Lower lobe of right lung (tissue), 2 donors: ENCODE measurements around the gene STXBP5L. TPM values are rescaled to one million over a fixed set of nuclear protein-coding genes. Genes with fewer than 3 reads are reported as not detected.
"Not testable (repeated sequence)": the region's sequence is repeated elsewhere in the genome, so short reads cannot be mapped to it uniquely, and the experiment has no call there.

ENCODE experiments used
- ATAC-seq, 2 donors: fragments of 200-7000 bp; cut with Tn5 transposase; one replicate each; pipeline ENCODE4 v1.9.1; 2020 to 2022; ENCODE audit warnings: mild to moderate bottlenecking in 2 of 2, moderate library complexity in 2 of 2
- DNase-seq: peaks from one replicate; pipeline ENCODE4 v3.0.0-alpha.2; 2020
- H3K27ac ChIP-seq: fragments of 200-600 bp; one replicate; pipeline ENCODE4 v1.8.0; 2022
- H3K27me3 ChIP-seq: fragments of 200-600 bp; one replicate; pipeline ENCODE4 v1.8.0; 2022; ENCODE audit warnings: low read depth
- H3K36me3 ChIP-seq: fragments of 200-600 bp; one replicate; pipeline ENCODE4 v1.8.0; 2022; ENCODE audit warnings: mild to moderate bottlenecking
- H3K4me1 ChIP-seq: fragments of 200-600 bp; one replicate; pipeline ENCODE4 v1.8.0; 2022
- H3K4me3 ChIP-seq: fragments of 200-600 bp; one replicate; pipeline ENCODE4 v1.8.0; 2022; ENCODE audit warnings: mild to moderate bottlenecking
- H3K9me3 ChIP-seq: fragments of 200-600 bp; one replicate; pipeline ENCODE4 v1.8.0; 2022
- intact Hi-C: fragments of 100-400 bp; cut with DNase I; formaldehyde crosslinking; loops from one replicate; pipeline ENCODE4 v1.11.0; 2022
- total RNA-seq: library from RNA; stranded (reverse); fragmentation: NEBNext Ultra II Directional; extraction: Animal tissue kit (Norgen Biotek cat#: 25700); gene quantifications from one replicate; pipeline ENCODE4 v1.2.1, GENCODE V29; 2021
- TF ChIP-seq, protein P1 (sequence below): fragments of 200-600 bp; IDR thresholded peaks from one replicate; pipeline ENCODE4 v1.8.0; 2022; ENCODE audit warnings: antibody characterized with exemption, mild to moderate bottlenecking
- donor health status: DM: no; HTN: yes; CAD: no; lungs with severe emphysema.

The STXBP5L gene
- total RNA-seq, 1 donor from 2014 or later: not detected

DNA sequence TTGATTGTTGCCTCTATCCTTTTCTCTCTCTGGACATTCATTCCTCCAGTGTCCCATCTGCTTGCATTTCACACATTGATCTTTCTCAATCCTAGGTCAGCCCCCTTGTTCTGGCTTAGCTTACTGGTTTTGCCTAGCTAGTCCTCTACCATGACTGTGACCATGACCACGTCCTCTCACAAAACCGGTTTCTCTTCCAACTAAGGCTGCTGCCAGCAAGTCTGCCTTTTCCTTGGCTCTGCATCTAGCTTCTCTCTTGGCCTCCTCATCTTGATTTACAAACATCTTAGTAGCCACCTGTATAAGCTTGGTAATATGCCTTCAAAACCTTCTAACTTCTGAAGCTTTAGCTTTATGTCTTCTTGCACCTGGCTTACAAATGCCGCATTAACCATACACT is 167.2 kb downstream of the STXBP5L start:
- no peak overlapping the region for H3K4me3 ChIP-seq
- intact Hi-C loops: no loop called here
- TF ChIP-seq, protein P1, sequence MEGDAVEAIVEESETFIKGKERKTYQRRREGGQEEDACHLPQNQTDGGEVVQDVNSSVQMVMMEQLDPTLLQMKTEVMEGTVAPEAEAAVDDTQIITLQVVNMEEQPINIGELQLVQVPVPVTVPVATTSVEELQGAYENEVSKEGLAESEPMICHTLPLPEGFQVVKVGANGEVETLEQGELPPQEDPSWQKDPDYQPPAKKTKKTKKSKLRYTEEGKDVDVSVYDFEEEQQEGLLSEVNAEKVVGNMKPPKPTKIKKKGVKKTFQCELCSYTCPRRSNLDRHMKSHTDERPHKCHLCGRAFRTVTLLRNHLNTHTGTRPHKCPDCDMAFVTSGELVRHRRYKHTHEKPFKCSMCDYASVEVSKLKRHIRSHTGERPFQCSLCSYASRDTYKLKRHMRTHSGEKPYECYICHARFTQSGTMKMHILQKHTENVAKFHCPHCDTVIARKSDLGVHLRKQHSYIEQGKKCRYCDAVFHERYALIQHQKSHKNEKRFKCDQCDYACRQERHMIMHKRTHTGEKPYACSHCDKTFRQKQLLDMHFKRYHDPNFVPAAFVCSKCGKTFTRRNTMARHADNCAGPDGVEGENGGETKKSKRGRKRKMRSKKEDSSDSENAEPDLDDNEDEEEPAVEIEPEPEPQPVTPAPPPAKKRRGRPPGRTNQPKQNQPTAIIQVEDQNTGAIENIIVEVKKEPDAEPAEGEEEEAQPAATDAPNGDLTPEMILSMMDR: no peak
- H3K4me1 ChIP-seq: no peaks in the 10 kb centered on the region
- H3K27ac ChIP-seq: no peak overlapping the region
- H3K9me3 ChIP-seq: no peaks in the 10 kb centered on the region
- ATAC-seq (no peak), DNase-seq (no peak)
- H3K27me3 ChIP-seq: no peaks in the 10 kb centered on the region
- no peaks in the 10 kb centered on the region for H3K36me3 ChIP-seq

- DNase-seq, intact Hi-C loops: not testable (repeated sequence)
Observed at GRCh38 chr3:121078378-121079101, 170.5 kb downstream of the STXBP5L start.

DNA sequence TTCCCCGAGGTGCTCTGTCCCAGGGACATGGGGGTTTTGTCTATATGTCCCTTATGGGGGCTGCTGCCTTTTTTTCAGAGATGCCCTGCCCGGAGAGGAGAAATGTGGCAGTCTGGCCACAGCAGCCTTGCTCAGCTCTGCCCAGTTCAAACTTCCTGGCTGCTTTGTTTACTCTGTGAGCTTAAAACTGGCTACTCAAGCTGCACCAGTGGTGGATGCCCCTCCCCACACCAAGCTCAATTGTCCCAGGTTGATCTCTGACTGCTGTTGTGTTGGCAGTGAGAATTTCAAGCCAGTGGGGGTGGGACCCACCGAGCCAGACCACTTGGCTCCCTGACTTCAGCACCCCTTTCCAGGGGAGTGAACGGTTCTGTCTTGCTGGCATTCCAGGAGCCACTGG is 188.9 kb downstream of the STXBP5L start:
- H3K36me3 ChIP-seq: no peaks in the 10 kb centered on the region
- H3K4me3 ChIP-seq: no peak overlapping the region
- no peaks in the 10 kb centered on the region for H3K4me1 ChIP-seq
- DNase-seq (no peak), ATAC-seq (no peak)
- TF ChIP-seq, protein P1: no peak
- intact Hi-C loops: no loop called here
- no peaks in the 10 kb centered on the region for H3K9me3 ChIP-seq
- H3K27me3 ChIP-seq: no peaks in the 10 kb centered on the region
- no peak overlapping the region for H3K27ac ChIP-seq

More at GRCh38 chr3:121078378-121079101, 170.5 kb downstream of the STXBP5L start:
- not testable (repeated sequence) for H3K9me3 ChIP-seq, H3K4me1 ChIP-seq, ATAC-seq, H3K27me3 ChIP-seq, H3K36me3 ChIP-seq, H3K27ac ChIP-seq, H3K4me3 ChIP-seq

DNA sequence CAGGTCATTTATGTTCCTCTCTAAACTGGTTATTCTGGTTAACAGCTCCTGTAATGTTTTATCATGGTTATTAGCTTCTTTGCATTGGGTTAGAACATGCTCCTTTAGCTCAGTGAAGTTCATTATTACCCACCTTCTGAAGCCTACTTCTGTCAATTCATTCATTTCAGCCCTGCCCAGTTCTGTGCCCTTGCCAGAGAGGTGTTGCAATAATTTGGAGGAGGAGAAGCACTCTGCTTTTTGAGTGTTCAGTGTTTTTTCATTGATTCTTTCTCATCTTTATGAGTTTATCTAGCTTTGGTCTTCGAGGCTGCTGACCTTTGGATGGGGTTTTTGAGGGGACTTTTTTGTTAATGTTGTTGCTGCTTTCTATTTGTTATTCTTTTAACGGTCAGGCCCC is 203.1 kb downstream of the STXBP5L start:
- intact Hi-C loops, H3K9me3 ChIP-seq, H3K27ac ChIP-seq, ATAC-seq, H3K4me1 ChIP-seq, H3K36me3 ChIP-seq, DNase-seq, H3K4me3 ChIP-seq, H3K27me3 ChIP-seq: not testable (repeated sequence)

GRCh38 chr3:121111914-121112612 is 204.1 kb downstream of the STXBP5L start:
- Histone ChIP-seq H3K27me3 (no peaks in the 10 kb centered on the region), H3K27ac (no peak overlapping the region), H3K4me3 (no peak overlapping the region), H3K4me1 (no peaks in the 10 kb centered on the region), H3K36me3 (no peaks in the 10 kb centered on the region), H3K9me3 (no peaks in the 10 kb centered on the region)
- intact Hi-C loops: no loop called here
- TF ChIP-seq, protein P1: no peak
- DNase-seq (no peak), ATAC-seq (no peak)

DNA sequence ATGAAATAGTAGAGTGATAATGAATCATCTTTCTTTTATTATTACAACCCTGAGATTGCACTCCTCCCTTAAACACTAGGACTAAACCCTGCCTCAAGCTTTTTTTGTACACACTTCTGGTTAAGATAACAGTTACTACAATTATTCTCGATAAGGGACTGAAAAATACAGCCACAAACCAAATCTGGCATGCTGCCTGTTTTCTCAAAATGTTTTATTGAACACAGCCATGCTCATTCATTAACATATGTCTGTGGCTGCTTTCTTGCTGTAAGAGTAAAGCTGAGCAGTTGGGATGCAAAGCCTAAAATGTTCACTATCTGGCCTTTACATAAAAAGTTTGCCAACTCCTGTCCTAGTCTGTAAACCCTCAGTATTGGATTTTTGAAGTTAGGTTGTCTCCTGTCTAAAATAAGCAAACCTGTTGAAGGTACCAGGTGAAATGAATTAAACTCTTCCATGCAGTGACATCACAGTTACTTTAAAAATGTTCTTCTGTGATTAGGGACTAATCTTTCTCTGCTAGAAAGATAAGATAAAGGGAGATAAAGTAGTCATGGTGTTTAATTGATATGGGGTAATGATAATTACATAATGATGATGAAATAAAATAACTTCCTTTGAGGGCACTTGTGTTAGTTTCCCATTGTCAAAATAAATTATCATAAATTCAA is 218.2 kb downstream of the STXBP5L start:
- ATAC-seq: no peak
- Histone ChIP-seq H3K27me3 (no peaks in the 10 kb centered on the region), H3K27ac (no peak overlapping the region), H3K9me3 (no peaks in the 10 kb centered on the region), H3K4me1 (no peaks in the 10 kb centered on the region), H3K4me3 (no peak overlapping the region), H3K36me3 (no peaks in the 10 kb centered on the region)
- TF ChIP-seq, protein P1: no peak
- DNase-seq: no peak
- intact Hi-C loops: no loop called here
